Activated naive CD8-positive, alpha-beta T cell treated with anti-CD3 and anti-CD28 coated beads, Interleukin-2, amount 10 ng/mL, durations not matched to agents 7 days and 5 days (primary cell): ENCODE data around the gene NR2F6. TPM values are rescaled to one million over a fixed set of nuclear protein-coding genes. Genes with fewer than 3 reads are reported as not detected.

Source experiments
- ATAC-seq: fragments of 150-1000 bp; cut with Tn5 transposase; one replicate; pipeline ENCODE4 v1.10.0; 2021; ENCODE audit warnings: low read depth, moderate library complexity
- POLR2A ChIA-PET: fragments of 350-600 bp; sonication (Branson Sonifier 250); formaldehyde crosslinking; loops from one replicate; lab custom pipeline; 2021; ENCODE audit warnings: antibody characterized with exemption; lab: Charles Lee
- DNase-seq: peaks from one replicate; pipeline ENCODE4 v3.0.0; 2021
- H3K27ac Mint-ChIP-seq: one replicate; pipeline ENCODE4 v1.8.0; 2022; ENCODE audit warnings: mild to moderate bottlenecking, mixed read lengths
- H3K27me3 Mint-ChIP-seq: one replicate; pipeline ENCODE4 v1.8.0; 2022; ENCODE audit warnings: mild to moderate bottlenecking, moderate library complexity, mixed read lengths
- H3K36me3 Mint-ChIP-seq: one replicate; pipeline ENCODE4 v1.8.0; 2021; ENCODE audit warnings: mild to moderate bottlenecking, mixed read lengths
- H3K4me1 Mint-ChIP-seq: one replicate; pipeline ENCODE4 v1.8.0; 2021; ENCODE audit warnings: mixed read lengths
- H3K4me3 Mint-ChIP-seq: one replicate; pipeline ENCODE4 v1.8.0; 2022; ENCODE audit warnings: mild to moderate bottlenecking, moderate library complexity, mixed read lengths
- H3K9me3 Mint-ChIP-seq: one replicate; pipeline ENCODE4 v1.8.0; 2021; ENCODE audit warnings: mixed read lengths
- total RNA-seq, 2 experiments: library from RNA; stranded (reverse); gene quantifications; one replicate each; pipeline ENCODE4 v1.2.3, GENCODE V29; 2021

NR2F6 gene
- total RNA-seq, 2 experiments from 2014 or later = 2.3 to 3.0 TPM

DNA sequence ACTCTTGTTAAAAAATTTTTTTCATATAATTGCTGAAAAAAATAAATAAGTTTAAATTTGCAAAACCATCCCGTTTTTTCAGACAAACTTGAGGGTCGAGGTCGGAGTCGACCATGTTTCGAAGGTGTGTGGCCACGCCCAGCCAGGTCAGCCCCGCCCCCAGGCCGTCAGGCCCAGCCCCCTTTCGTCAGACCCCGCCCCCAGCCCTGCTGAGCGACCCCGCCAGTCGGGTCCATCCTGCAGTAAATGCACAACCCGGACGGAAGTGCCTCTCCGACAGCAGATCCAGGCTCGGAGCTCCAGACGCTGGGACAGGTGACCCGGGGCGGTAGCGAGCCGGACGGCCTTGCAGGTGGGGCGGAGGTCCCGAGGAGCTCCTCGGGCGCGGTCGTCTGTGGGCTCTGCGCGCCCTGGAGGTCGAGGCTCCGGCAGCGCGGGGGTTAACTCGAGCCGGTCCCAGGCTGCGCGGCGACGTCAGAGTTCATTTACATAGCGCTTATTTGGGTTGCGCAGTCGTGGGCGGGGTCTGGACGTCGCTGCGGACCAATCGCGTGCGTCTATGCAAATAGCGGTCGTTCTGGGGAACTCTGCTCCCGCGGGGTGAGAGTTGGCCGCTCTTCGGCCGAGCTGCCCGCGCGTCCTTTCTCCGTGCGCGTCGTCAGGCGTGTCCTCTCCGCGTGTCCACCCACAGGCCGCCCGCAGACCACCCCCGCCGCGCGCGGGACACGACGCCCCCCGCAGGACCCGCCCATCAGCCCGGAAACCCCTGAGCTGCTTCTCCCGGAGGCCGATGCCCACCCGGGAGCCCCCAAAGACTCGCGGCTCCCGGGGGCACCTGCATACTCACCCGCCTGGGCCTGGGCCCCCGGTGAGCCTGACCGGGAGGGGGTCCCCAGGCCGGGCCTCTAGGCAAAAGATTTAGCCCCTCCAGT, 19.5 kb downstream of the NR2F6 start, which contains the start of gene OCEL1:
Gene OCEL1 (plus strand): TSS at position 225 of the 932 bp plus-strand sequence. CDS start 22 bp downstream, at position 247.
- Mint-ChIP-seq H3K9me3 (no peaks in the 10 kb centered on the region), H3K4me1 (peaks cover 7% of the 10 kb centered on the region), H3K4me3 (peak within 1 kb of the TSS; percentile 93), H3K27me3 (no peaks in the 10 kb centered on the region), H3K36me3 (peaks cover 5% of the 10 kb centered on the region), H3K27ac (peak within 1 kb of the TSS; percentile 98)
- ATAC-seq (peak; percentile 95), DNase-seq (peak; percentile 95)
- POLR2A ChIA-PET = interaction anchor here (0.6 to 3.1 kb wide), 15 partner anchors 9 to 193 kb away, joined by 3 to 48 read pairs (median 6); partner anchors contain the start of genes ANKLE1, DDA1, MRPL34 and MVB12A

DNA sequence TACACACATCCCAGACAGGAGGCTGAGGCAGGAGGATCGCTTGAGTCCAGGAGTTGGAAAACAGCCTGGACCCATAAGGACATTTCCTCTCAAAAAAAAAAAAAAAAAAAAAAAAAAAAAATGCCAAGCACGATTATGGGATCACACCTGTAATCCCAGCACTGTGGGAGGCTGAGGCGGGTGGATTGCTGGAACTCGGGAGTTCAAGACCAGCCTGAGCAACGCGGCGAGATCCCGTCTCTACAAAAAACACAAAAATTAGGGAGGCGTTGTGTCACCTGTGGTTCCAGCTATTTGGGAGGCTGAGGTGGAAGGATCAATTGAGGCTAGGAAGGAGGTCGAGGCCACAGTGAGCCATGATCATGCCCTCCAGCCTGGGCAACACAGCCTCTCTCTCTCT, 20.7 kb downstream of the NR2F6 start:
- Mint-ChIP-seq H3K9me3 (no peaks in the 10 kb centered on the region), H3K27ac (no peak overlapping the region), H3K27me3 (no peaks in the 10 kb centered on the region), H3K4me3 (peak overlapping the region; percentile 57), H3K36me3 (peaks cover 6% of the 10 kb centered on the region), H3K4me1 (peaks cover 7% of the 10 kb centered on the region)
- POLR2A ChIA-PET = interaction anchor here (1.0 to 3.1 kb wide), 5 partner anchors 10 to 149 kb away, joined by 3 to 48 read pairs (median 16); partner anchors contain the start of genes MYO9B and USE1
- ATAC-seq (no peak), DNase-seq (no peak)

DNA sequence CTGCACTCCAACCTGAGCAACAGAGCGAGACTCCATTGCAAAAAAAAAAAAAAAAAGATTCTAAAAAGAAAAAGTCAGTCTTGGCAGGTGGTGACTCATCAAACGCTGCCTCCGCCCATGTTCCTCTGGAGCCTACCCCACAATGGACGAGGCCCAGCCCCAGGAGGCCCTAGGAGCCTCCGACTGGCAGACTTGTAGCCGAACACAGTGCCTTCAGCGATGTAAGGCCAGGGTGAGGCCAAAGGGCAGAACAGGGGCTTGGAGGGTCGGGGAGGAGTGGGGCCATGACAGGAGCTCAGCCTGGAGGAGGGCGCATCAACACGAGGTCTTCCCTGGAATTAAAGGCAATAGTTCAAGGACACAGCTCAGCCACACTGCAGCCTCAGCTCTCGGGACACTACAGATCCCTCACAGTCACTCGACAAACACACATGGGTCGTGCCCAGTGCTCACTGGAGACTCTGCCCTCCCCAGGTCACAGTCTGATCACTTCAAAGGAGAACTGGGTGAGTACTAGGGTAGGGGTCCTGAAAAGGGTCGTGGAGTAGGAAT, 25.4 kb downstream of the NR2F6 start:
- ATAC-seq (no peak), DNase-seq (no peak)
- peaks cover 6% of the 10 kb centered on the region for H3K4me1 Mint-ChIP-seq
- H3K9me3 Mint-ChIP-seq = no peaks in the 10 kb centered on the region
- POLR2A ChIA-PET = interaction anchor here (0.7 kb wide), 1 partner anchor 144 kb away, joined by 4 read pairs; the partner anchor contains the start of gene MYO9B
- no peak overlapping the region for H3K4me3 Mint-ChIP-seq
- H3K36me3 Mint-ChIP-seq = peaks cover 20% of the 10 kb centered on the region
- H3K27me3 Mint-ChIP-seq = no peaks in the 10 kb centered on the region
- no peak overlapping the region for H3K27ac Mint-ChIP-seq

DNA sequence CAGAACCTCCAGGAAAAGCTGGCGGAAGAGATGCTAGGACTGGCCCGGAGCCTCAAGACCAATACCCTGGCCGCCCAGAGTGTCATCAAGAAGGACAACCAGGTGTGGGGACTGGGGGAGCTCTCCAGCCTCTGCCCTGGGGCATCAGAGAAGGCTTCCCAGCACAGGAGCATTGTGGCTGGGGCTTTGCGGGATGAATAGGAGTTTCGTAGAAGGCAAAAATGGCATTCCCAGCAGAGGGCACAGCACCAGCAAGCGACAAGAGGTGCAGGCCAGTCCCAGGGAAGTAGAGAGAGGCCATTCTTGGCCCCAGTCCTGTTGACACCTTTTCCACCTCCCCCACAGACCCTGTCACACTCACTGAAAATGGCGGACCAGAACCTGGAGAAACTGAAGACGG, 26.4 kb downstream of the NR2F6 start:
- ATAC-seq = no peak

DNA sequence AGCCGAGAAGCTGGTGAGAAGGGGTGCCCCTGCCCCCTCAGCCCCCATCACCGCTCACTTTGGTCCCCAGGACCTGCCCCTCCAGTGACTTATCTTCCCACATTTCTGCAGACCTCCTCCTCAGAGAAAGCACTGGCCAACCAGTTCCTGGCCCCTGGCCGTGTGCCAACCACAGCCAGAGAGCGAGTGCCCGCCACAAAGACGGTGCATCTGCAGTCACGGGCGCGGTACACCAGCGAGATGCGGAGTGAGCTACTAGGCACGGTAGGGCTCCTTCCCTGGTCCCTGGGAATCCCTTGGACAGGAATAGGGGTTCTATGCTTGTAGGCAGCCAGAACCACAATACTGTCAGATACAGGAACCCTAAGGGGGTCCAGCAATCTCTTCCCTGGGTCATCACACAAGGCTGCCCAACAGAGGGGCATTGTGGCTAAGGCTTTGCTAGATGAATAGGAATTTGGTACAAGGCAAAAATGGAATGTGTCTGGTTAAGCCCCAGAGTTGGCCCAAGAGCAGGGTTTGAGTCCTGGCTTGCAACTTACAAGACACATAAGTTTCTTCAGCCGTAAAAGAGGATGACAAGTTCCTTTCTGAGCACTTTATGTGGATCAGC, 29.6 kb downstream of the NR2F6 start:
- peaks cover 13% of the 10 kb centered on the region for H3K4me1 Mint-ChIP-seq

More for the DNA sequence above, 26.4 kb downstream of the NR2F6 start:
- no peak overlapping the region for H3K27ac Mint-ChIP-seq
- no peak overlapping the region for H3K4me3 Mint-ChIP-seq
- POLR2A ChIA-PET = interaction anchor here (1.0 kb wide), 1 partner anchor 14 kb away, joined by 3 read pairs; no protein-coding TSS in a partner anchor
- H3K4me1 Mint-ChIP-seq = peaks cover 12% of the 10 kb centered on the region
- no peak for DNase-seq
- H3K36me3 Mint-ChIP-seq = peaks cover 22% of the 10 kb centered on the region
- no peaks in the 10 kb centered on the region for H3K27me3 Mint-ChIP-seq
- H3K9me3 Mint-ChIP-seq = no peaks in the 10 kb centered on the region

DNA sequence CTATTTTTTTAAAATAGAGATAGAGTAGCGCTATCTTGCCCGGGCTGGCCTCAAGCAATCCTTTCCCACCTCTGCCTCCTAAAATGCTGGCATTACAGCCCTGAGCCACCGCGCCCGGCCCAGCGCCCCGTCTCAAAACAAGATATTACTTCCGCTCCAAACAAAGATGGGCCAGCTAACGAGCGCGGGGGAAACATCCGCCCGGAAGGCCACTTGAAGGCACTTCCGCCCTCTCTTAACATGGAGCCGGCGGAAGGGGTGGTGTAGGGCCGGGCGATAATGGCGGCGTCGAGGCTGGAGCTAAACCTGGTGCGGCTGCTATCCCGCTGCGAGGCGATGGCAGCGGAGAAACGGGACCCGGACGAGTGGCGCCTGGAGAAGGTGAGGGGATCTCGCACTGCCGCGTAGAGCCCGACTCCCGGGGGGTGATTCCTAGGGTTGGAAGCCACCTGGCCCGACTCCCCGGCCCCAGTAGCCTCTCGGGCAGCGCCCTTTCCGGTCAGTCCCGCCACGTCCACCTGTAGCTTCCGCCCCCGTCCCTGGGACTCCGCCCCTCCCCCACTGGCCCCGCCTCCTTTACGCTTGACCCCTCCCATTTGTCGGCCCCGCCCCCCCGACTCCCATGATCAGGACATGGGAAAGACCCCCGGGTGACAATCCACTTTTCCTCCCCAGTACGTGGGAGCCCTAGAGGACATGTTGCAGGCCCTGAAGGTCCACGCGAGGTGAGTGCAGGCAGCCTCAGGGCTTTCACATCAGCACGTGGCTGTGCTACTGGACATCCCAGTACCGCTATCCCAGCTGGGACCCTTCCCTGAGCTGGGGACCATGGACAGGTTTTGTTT, 30.4 kb downstream of the NR2F6 start, which contains the start of gene USE1:
Gene USE1 (plus strand): TSS at position 231 of the 845 bp plus-strand sequence. CDS start 49 bp downstream, at position 280.
- POLR2A ChIA-PET = interaction anchor here (0.5 to 2.4 kb wide), 14 partner anchors 10 to 555 kb away, joined by 3 to 48 read pairs (median 7); partner anchors contain the start of genes BABAM1, OCEL1 and SMIM7
- peak; percentile 95 for ATAC-seq
- peak; percentile 83 for DNase-seq
- H3K36me3 Mint-ChIP-seq = peaks cover 24% of the 10 kb centered on the region
- peak within 1 kb of the TSS; percentile 90 for H3K4me3 Mint-ChIP-seq
- peaks cover 13% of the 10 kb centered on the region for H3K4me1 Mint-ChIP-seq
- no peaks in the 10 kb centered on the region for H3K9me3 Mint-ChIP-seq
- peak within 1 kb of the TSS; percentile 99 for H3K27ac Mint-ChIP-seq
- H3K27me3 Mint-ChIP-seq = no peaks in the 10 kb centered on the region

More for the DNA sequence above, 29.6 kb downstream of the NR2F6 start:
- Mint-ChIP-seq H3K4me3 (peak overlapping the region; percentile 90), H3K27ac (peak overlapping the region; percentile 99), H3K9me3 (no peaks in the 10 kb centered on the region), H3K27me3 (no peaks in the 10 kb centered on the region), H3K36me3 (peaks cover 26% of the 10 kb centered on the region)
- ATAC-seq (no peak), DNase-seq (no peak)
- POLR2A ChIA-PET = interaction anchor here (1.4 to 2.4 kb wide), 8 partner anchors 10 to 139 kb away, joined by 3 to 48 read pairs (median 10); partner anchors contain the start of gene OCEL1

DNA sequence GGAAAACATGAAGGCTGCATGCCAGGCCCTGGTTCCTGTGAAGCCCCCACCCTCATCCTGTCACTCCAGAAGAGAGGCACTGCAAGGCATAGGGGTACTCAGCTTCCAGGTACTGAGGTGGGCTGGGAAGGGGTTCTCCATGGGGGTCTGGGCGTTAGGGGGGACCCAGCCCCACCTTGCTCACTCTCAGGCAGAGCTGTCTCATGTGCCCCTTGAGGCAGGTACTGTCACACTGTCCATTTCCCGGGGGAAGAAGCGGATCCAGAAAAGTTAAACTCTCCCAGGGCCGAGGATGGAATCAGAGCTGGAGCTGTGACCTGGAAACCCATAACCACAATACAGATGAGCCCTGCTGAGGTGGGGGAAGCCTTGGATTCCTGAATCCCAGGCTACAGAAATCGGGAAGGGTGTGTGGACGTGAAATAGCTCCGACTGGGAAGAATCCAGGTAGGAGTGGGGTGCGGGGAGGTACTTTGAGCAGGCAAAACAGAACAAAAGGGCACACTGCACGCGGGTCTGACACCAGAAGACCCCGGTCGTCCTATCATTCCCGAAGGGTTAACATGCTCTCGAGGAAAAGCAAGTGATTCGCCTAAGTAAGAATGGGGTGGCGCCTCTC, 31.1 kb downstream of the NR2F6 start:
- Mint-ChIP-seq H3K4me3 (peak overlapping the region; percentile 90), H3K27ac (peak overlapping the region; percentile 99), H3K4me1 (peaks cover 11% of the 10 kb centered on the region), H3K36me3 (peaks cover 25% of the 10 kb centered on the region), H3K27me3 (no peaks in the 10 kb centered on the region), H3K9me3 (no peaks in the 10 kb centered on the region)
- ATAC-seq (no peak), DNase-seq (no peak)
- POLR2A ChIA-PET = interaction anchor here (0.5 to 2.4 kb wide), 14 partner anchors 10 to 555 kb away, joined by 3 to 48 read pairs (median 7); partner anchors contain the start of genes BABAM1, OCEL1 and SMIM7

DNA sequence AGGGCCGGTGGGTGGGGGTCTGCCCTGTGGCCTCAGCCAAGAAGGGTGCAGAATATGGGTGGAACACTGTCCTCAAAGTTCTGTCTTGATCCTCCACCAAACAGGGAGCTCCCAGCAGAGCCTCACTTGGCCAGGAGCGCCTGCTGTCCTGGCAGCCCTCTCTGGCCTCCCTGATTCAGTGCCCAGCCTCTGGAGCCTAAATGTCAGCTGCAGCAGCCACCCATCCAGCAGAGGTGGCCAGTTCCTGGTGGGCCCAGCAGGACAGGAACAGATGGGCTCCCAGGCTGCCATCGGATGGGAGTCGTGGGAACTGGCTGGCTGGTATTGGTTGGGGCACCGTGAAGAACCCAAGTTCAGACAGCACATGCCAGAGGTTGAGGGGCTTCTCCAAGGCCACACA, 32.4 kb downstream of the NR2F6 start:
- no peak for DNase-seq
- POLR2A ChIA-PET = interaction anchor here (0.6 kb wide), 1 partner anchor 138 kb away, joined by 4 read pairs; the partner anchor contains the start of gene MYO9B
- Mint-ChIP-seq H3K36me3 (peaks cover 26% of the 10 kb centered on the region), H3K27me3 (no peaks in the 10 kb centered on the region), H3K4me1 (peaks cover 18% of the 10 kb centered on the region), H3K27ac (no peak overlapping the region), H3K9me3 (no peaks in the 10 kb centered on the region), H3K4me3 (no peak overlapping the region)
- no peak for ATAC-seq

DNA sequence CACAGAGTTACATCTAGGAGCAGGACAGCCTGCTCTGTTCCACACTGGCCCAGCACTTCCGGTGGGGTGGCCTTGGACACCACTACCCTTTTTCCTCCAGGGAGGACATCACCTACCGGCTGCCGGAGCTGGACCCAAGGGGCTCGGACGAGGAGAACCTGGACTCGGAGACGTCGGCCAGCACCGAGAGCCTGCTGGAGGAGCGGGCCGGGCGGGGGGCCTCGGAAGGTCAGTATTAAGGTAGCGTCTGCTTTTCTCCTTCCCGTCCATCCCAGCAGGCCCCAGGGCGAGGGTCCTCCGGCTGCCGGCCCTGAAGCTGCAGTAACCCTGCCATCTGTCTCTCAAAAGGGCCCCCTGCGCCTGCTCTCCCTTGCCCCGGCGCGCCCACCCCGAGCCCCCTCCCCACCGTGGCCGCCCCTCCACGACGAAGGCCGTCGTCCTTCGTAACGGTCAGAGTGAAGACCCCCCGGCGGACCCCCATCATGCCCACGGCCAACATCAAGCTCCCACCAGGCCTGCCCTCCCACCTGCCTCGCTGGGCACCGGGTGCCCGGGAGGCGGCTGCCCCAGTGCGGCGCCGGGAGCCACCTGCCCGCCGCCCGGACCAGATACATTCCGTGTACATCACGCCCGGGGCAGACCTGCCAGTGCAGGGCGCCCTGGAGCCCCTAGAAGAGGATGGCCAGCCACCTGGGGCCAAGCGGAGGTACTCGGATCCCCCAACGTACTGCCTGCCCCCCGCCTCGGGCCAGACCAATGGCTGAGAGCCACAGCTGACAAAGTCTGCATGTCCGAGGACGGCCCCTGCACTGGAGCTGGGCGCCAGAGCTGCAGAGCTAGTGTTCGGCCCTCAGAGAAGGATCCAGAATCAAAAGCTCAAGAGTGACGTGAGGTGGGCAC, 33.9 kb downstream of the NR2F6 start:
- H3K9me3 Mint-ChIP-seq = no peaks in the 10 kb centered on the region
- ATAC-seq (no peak), DNase-seq (no peak)
- POLR2A ChIA-PET = no interaction called here
- peaks cover 20% of the 10 kb centered on the region for H3K36me3 Mint-ChIP-seq
- H3K27me3 Mint-ChIP-seq = no peaks in the 10 kb centered on the region
- H3K27ac Mint-ChIP-seq = no peak overlapping the region
- peaks cover 18% of the 10 kb centered on the region for H3K4me1 Mint-ChIP-seq
- H3K4me3 Mint-ChIP-seq = no peak overlapping the region

DNA sequence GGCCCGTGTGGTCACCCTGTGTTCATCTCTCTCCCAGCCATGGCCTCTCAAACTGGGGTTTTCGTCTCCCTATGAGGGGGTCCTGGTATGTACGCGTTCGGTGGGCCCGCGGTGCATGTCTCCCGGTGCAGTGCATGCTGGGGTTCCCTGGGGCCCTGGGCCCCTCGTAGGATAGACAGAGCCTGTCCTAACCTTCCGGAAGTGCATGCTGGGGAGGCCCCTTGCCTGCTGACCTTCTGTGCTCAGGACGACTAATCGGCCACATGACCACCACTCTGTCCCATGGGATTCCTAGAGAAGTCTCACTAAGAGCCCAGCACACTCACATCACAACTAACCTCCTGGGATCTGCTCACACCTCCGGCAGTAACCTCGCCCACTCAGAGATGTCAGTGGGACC, 35.4 kb downstream of the NR2F6 start:
- no peak for DNase-seq
- Mint-ChIP-seq H3K4me3 (no peak overlapping the region), H3K4me1 (peaks cover 14% of the 10 kb centered on the region), H3K9me3 (no peaks in the 10 kb centered on the region), H3K27ac (no peak overlapping the region), H3K27me3 (no peaks in the 10 kb centered on the region), H3K36me3 (peaks cover 21% of the 10 kb centered on the region)
- no peak for ATAC-seq
- POLR2A ChIA-PET = no interaction called here
